Ovary (tissue), 3 donors: ENCODE data around the gene ASCC3.

Source experiments
- EP300 ChIP-seq: sonication (generic); formaldehyde crosslinking; IDR thresholded peaks from one replicate; pipeline ENCODE4 v1.6.1; 2017; ENCODE audit warnings: antibody characterized with exemption
- POLR2A ChIP-seq: fragments of 450-650 bp; IDR thresholded peaks from one replicate; pipeline ENCODE4 v1.6.1; 2017; ENCODE audit warnings: antibody characterized with exemption, mild to moderate bottlenecking, moderate library complexity
- TF ChIP-seq, protein P1 (sequence below), 3 donors: fragments of 450-650 bp in 2 of 3; fragments of 200-600 bp in 1 of 3; IDR thresholded peaks; one replicate each; pipeline versions ENCODE4 v1.5.1 to v1.8.0; 2016 to 2022; ENCODE audit warnings: antibody characterized with exemption in 3 of 3, mild to moderate bottlenecking in 1 of 3
- donor health status: DM: no; HTN: no; CAD: no.

GRCh38 chr6:100509101-100509500, 372.0 kb downstream of the ASCC3 start:
- TF ChIP-seq POLR2A (no peak), EP300 (no peak)
- TF ChIP-seq, protein P1, sequence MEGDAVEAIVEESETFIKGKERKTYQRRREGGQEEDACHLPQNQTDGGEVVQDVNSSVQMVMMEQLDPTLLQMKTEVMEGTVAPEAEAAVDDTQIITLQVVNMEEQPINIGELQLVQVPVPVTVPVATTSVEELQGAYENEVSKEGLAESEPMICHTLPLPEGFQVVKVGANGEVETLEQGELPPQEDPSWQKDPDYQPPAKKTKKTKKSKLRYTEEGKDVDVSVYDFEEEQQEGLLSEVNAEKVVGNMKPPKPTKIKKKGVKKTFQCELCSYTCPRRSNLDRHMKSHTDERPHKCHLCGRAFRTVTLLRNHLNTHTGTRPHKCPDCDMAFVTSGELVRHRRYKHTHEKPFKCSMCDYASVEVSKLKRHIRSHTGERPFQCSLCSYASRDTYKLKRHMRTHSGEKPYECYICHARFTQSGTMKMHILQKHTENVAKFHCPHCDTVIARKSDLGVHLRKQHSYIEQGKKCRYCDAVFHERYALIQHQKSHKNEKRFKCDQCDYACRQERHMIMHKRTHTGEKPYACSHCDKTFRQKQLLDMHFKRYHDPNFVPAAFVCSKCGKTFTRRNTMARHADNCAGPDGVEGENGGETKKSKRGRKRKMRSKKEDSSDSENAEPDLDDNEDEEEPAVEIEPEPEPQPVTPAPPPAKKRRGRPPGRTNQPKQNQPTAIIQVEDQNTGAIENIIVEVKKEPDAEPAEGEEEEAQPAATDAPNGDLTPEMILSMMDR (IDR thresholded peaks at IDR 0.05), result no peak
